Superior temporal gyrus (tissue), 1 donor: ENCODE data around the gene LETM1.

Source experiments
- DNase-seq: peaks from one replicate; pipeline ENCODE4 v3.0.0-alpha.2; 2016; ENCODE audit errors: extremely low spot score

LETM1 gene

GRCh38 chr4:1763070-1763549 lies 92.8 kb downstream of the LETM1 start:
- no peak for DNase-seq

- no peak for DNase-seq
These were observed 93.5 kb downstream of the LETM1 start for GRCh38 chr4:1762264-1763010.
